ENCODE results near the gene PLXDC2.

- TF ChIP-seq, protein P1, sequence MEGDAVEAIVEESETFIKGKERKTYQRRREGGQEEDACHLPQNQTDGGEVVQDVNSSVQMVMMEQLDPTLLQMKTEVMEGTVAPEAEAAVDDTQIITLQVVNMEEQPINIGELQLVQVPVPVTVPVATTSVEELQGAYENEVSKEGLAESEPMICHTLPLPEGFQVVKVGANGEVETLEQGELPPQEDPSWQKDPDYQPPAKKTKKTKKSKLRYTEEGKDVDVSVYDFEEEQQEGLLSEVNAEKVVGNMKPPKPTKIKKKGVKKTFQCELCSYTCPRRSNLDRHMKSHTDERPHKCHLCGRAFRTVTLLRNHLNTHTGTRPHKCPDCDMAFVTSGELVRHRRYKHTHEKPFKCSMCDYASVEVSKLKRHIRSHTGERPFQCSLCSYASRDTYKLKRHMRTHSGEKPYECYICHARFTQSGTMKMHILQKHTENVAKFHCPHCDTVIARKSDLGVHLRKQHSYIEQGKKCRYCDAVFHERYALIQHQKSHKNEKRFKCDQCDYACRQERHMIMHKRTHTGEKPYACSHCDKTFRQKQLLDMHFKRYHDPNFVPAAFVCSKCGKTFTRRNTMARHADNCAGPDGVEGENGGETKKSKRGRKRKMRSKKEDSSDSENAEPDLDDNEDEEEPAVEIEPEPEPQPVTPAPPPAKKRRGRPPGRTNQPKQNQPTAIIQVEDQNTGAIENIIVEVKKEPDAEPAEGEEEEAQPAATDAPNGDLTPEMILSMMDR (conservative IDR thresholded peaks at IDR 0.05 in 1 of 2, IDR thresholded peaks at IDR 0.05 in 1 of 2; ENCODE audit: extremely low read depth in 1 of 2, insufficient read depth in 1 of 2, low read depth in 1 of 2, low read length in 2 of 2): no peak
- no peak for TF ChIP-seq EZH2 (IDR thresholded peaks at IDR 0.05; ENCODE audit: borderline replicate concordance, low read length)
Measured at GRCh38 chr10:20114179-20114578, 297.9 kb downstream of the PLXDC2 start.

Data from mammary epithelial cell (primary cell).